Neural progenitor cell (in vitro differentiated cells): ENCODE measurements around the gene MKLN1.

Experiments used
- CTCF ChIP-seq: fragments of 200-600 bp; sonication (generic); IDR thresholded peaks from 2 replicates; pipeline ENCODE4 v1.5.1; 2017; ENCODE audit warnings: antibody characterized with exemption, mild to moderate bottlenecking
- EZH2 ChIP-seq: fragments of 200-600 bp; sonication (generic); IDR thresholded peaks from 2 replicates; pipeline ENCODE4 v1.6.1; 2017; ENCODE audit warnings: antibody characterized with exemption, mild to moderate bottlenecking, moderate library complexity
- EZH2phosphoT487 ChIP-seq: fragments of 200-600 bp; sonication (generic); IDR thresholded peaks from 2 replicates; pipeline ENCODE4 v1.6.1; 2017; ENCODE audit warnings: antibody characterized with exemption

GRCh38 chr7:131328377-131329175, 900 bp downstream of the MKLN1 start:
- TF ChIP-seq CTCF (no peak), EZH2 (no peak), EZH2phosphoT487 (no peak)
